ENCODE results near the gene GNA14.

- TF ChIP-seq CTCF (conservative IDR thresholded peaks at IDR 0.05) (no peak), EZH2 (IDR thresholded peaks at IDR 0.05; ENCODE audit: low read depth) (no peak)
Observed at GRCh38 chr9:77598524-77598923, 49.6 kb downstream of the GNA14 start.

Measured in PC-9 (cell line).